Ishikawa (cell line): ENCODE measurements around the gene AFG1L.

Experiments used
- CEBPB ChIP-seq: IDR thresholded peaks from 2 replicates; pipeline ENCODE4 v1.6.1; 2012
- CREB1 ChIP-seq: IDR thresholded peaks from 2 replicates; pipeline ENCODE4 v1.6.1; 2012; ENCODE audit warnings: low read depth
- EGR1 ChIP-seq: IDR thresholded peaks from 2 replicates; pipeline ENCODE4 v1.6.1; 2012
- EP300 ChIP-seq: IDR thresholded peaks from 2 replicates; pipeline ENCODE4 v1.6.1; 2012; ENCODE audit warnings: borderline replicate concordance
- FOXM1 ChIP-seq: IDR thresholded peaks from 2 replicates; pipeline ENCODE4 v1.6.1; 2012; ENCODE audit warnings: low read depth, borderline replicate concordance
- NFIC ChIP-seq: IDR thresholded peaks from 2 replicates; pipeline ENCODE4 v1.6.1; 2012
- RAD21 ChIP-seq: IDR thresholded peaks from 2 replicates; pipeline ENCODE4 v1.6.1; 2012; ENCODE audit warnings: low read depth
- TAF1 ChIP-seq: IDR thresholded peaks from 2 replicates; pipeline ENCODE4 v1.6.1; 2012; ENCODE audit warnings: low read depth, mild to moderate bottlenecking
- TEAD4 ChIP-seq: IDR thresholded peaks from 2 replicates; pipeline ENCODE4 v1.6.1; 2012
- YY1 ChIP-seq: IDR thresholded peaks from 2 replicates; pipeline ENCODE4 v1.6.1; 2012; ENCODE audit warnings: low read depth
- TF ChIP-seq, protein P1 (sequence below): IDR thresholded peaks from 2 replicates; pipeline ENCODE4 v1.6.1; 2012
- TF ChIP-seq, protein P2 (sequence below): IDR thresholded peaks from 2 replicates; pipeline ENCODE4 v1.6.1; 2012; ENCODE audit warnings: low read depth, mild to moderate bottlenecking

GRCh38 chr6:108263371-108263770 is 31.5 kb upstream of the AFG1L start:
- TF ChIP-seq, protein P1, sequence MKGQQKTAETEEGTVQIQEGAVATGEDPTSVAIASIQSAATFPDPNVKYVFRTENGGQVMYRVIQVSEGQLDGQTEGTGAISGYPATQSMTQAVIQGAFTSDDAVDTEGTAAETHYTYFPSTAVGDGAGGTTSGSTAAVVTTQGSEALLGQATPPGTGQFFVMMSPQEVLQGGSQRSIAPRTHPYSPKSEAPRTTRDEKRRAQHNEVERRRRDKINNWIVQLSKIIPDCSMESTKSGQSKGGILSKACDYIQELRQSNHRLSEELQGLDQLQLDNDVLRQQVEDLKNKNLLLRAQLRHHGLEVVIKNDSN: no peak
- TF ChIP-seq EP300: no peak
- no peak for TF ChIP-seq NFIC
- no peak for TF ChIP-seq TAF1
- no peak for TF ChIP-seq YY1
- TF ChIP-seq TEAD4: no peak
- no peak for TF ChIP-seq EGR1
- no peak for TF ChIP-seq RAD21
- TF ChIP-seq CEBPB: no peak
- TF ChIP-seq, protein P2, sequence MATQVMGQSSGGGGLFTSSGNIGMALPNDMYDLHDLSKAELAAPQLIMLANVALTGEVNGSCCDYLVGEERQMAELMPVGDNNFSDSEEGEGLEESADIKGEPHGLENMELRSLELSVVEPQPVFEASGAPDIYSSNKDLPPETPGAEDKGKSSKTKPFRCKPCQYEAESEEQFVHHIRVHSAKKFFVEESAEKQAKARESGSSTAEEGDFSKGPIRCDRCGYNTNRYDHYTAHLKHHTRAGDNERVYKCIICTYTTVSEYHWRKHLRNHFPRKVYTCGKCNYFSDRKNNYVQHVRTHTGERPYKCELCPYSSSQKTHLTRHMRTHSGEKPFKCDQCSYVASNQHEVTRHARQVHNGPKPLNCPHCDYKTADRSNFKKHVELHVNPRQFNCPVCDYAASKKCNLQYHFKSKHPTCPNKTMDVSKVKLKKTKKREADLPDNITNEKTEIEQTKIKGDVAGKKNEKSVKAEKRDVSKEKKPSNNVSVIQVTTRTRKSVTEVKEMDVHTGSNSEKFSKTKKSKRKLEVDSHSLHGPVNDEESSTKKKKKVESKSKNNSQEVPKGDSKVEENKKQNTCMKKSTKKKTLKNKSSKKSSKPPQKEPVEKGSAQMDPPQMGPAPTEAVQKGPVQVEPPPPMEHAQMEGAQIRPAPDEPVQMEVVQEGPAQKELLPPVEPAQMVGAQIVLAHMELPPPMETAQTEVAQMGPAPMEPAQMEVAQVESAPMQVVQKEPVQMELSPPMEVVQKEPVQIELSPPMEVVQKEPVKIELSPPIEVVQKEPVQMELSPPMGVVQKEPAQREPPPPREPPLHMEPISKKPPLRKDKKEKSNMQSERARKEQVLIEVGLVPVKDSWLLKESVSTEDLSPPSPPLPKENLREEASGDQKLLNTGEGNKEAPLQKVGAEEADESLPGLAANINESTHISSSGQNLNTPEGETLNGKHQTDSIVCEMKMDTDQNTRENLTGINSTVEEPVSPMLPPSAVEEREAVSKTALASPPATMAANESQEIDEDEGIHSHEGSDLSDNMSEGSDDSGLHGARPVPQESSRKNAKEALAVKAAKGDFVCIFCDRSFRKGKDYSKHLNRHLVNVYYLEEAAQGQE: no peak
- no peak for TF ChIP-seq FOXM1
- TF ChIP-seq CREB1: no peak
